Adrenal gland (tissue), 12 donors: Measurements from ENCODE around the gene SERPINA9. TPM values are rescaled to one million over a fixed set of nuclear protein-coding genes. Genes with fewer than 3 reads are reported as not detected.

Experiments used
- DNase-seq, 7 donors: peaks; one replicate each; pipeline ENCODE4 v3.0.0-alpha.2; 2019 to 2020
- H3K27ac ChIP-seq, 5 donors: fragments of 200-600 bp; sonication (generic) in 4 of 5; 1 replicate in 3 of 5; 2 replicates in 2 of 5; pipeline versions ENCODE4 v1.5.1 to v1.8.0; 2016 to 2020; ENCODE audit warnings: mild to moderate bottlenecking in 1 of 5
- H3K27me3 ChIP-seq: fragments of 200-600 bp; 2 replicates; pipeline ENCODE4 v1.8.0; 2021
- H3K36me3 ChIP-seq, 2 donors: fragments of 200-600 bp; replicated peaks in 1 of 2; 1 replicate in 1 of 2; 2 replicates in 1 of 2; pipeline versions ENCODE4 v1.5.1 to v1.8.0; 2018 to 2022
- H3K4me1 ChIP-seq, 2 donors: fragments of 200-600 bp; replicated peaks in 1 of 2; 1 replicate in 1 of 2; 2 replicates in 1 of 2; pipeline versions ENCODE4 v1.5.1 to v1.8.0; 2018 to 2021
- H3K4me3 ChIP-seq, 4 donors: fragments of 200-600 bp; sonication (generic) in 3 of 4; one replicate each; pipeline ENCODE4 v1.5.1; 2016 to 2018
- H3K9me3 ChIP-seq, 3 donors: fragments of 200-600 bp; sonication (generic) in 1 of 3; replicated peaks in 1 of 3; 1 replicate in 2 of 3; 2 replicates in 1 of 3; pipeline versions ENCODE4 v1.5.1 to v1.8.0; 2016 to 2021
- CTCF ChIP-seq, 6 experiments: fragments of 450-650 bp in 4 of 6; fragments of 200-600 bp in 2 of 6; sonication (generic) in 1 of 6; IDR thresholded peaks; 1 replicate in 5 of 6; 2 replicates in 1 of 6; pipeline versions ENCODE4 v1.5.1 to v1.8.0; 2016 to 2021; ENCODE audit warnings: antibody characterized with exemption in 6 of 6, mild to moderate bottlenecking in 2 of 6, moderate library complexity in 1 of 6
- POLR2A ChIP-seq, 2 donors: fragments of 450-650 bp; IDR thresholded peaks; one replicate each; pipeline ENCODE4 v1.6.1; 2017; ENCODE audit warnings: antibody characterized with exemption in 2 of 2, mild to moderate bottlenecking in 2 of 2, moderate library complexity in 1 of 2
- WGBS, 4 donors: extraction: QIAGEN DNeasy Blood & Tissue Kit in 2 of 4; methylation state at CpG; one replicate each; pipeline versions ENCODE4 v1.1.5 to v1.1.7; 2013 to 2017; 5-methylcytosine and 5-hydroxymethylcytosine counted together
- intact Hi-C, 2 donors: fragments of 100-400 bp; cut with DNase I; formaldehyde crosslinking; loops; one replicate each; pipeline versions ENCODE4 v1.14.1 to v1.15.0; 2022 to 2023
- polyA plus RNA-seq, 3 donors: library from polyadenylated mRNA; stranded (reverse); fragments of 200-250 nt in 2 of 3; fragments of 350-450 nt in 1 of 3; fragmentation: Illumina TruSeq in 1 of 3; extraction: RNeasy Lipid Tissue Mini Kit (QIAGEN cat#74804) in 1 of 3; gene quantifications; one replicate each; pipeline ENCODE4 v1.2.3, GENCODE V29; 2013 to 2014
- total RNA-seq, 9 donors: library from RNA; depleted of rRNA in 4 of 9; stranded (reverse); fragments of >200 nt in 4 of 9; fragments of 120-200 nt in 1 of 9; fragmentation: NEBNext Ultra II Directional in 1 of 9; extraction: Animal tissue kit (Norgen Biotek cat#: 25700) in 1 of 9; gene quantifications; one replicate each; pipeline versions ENCODE4 v1.1.0 to v1.2.4, GENCODE V29; 2013 to 2023
- donor health status: healthy with polysubstance abuse.
- donor health status: Bipolar disorder and iron deficiency.
- donor health status: DM: yes; HTN: yes; CAD: no.
- donor health status: DM: no; HTN: no; CAD: no.
- donor health status: DM: no; HTN: no; CAD: no.
- donor health status: DM: yes; HTN: yes; CAD: no.

SERPINA9 gene
- total and polyA plus RNA-seq, 12 donors = not detected

DNA sequence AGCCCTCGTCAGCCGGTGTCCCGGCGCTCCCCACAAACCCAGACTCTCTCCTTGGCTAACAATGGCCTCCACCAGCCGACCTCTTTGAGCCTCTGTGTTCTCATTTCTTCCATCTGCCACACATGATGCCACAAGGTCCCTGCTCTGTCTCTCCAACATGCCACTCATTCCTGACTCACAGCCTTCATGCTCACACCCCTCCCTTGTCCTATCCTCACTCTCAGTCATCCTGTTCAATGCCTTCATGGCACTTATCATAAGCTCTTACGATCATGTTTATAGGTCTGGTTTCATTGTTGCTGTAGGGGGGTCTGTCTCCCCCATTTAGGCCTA lies 13.8 kb downstream of the SERPINA9 start:
- no peak overlapping the region for H3K4me3 ChIP-seq
- DNase-seq = no peak
- WGBS, 4 donors = 81 to 90% (median 88%) methylated on average over 6 of the region's 6 CpGs
- no peaks in the 10 kb centered on the region for H3K36me3 ChIP-seq
- H3K9me3 ChIP-seq = no peaks in the 10 kb centered on the region
- intact Hi-C loops = no loop called here
- TF ChIP-seq CTCF (IDR thresholded peaks at IDR 0.05) (no peak), POLR2A (IDR thresholded peaks at IDR 0.05) (no peak)
- H3K27me3 ChIP-seq = no peaks in the 10 kb centered on the region
- H3K27ac ChIP-seq = no peak overlapping the region
- H3K4me1 ChIP-seq = no peaks in the 10 kb centered on the region

DNA sequence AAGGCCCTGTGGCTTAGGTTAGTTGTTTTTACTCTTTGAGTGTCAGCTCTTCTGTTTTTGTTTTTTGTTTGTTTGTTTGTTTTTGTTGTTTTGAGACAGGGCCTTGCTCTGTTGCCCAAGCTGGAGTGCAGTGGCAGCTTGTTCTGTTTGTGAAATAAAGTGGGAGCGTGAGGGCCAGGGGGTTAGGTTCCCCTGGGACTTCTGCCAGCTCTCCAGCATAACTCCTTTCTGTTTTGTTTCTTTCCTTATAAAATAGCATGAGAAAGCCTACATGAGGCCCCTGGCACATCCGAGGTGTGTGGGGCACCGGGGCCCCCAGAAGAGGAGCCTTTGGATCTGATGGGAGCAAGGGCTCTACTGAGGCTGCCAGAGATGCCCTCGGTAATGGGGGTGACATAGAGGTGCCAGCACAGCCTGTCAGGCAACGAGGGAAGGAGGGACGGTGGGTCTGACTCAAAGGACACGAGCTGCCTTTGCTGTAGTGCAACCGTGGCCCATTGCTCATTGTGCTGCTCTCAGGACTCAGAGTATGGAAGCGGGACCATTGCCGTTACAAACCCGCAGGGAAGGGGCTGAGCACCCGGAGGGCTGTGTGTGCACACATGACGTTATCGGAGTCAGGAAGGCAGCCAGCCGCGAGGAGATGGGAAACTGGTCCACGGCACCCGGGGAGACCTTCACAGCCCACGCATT lies 14.3 kb downstream of the SERPINA9 start:
- Histone ChIP-seq H3K4me1 (no peaks in the 10 kb centered on the region), H3K27ac (no peak overlapping the region)
- intact Hi-C loops = no loop called here

GRCh38 chr14:94460631-94461416 lies 15.2 kb downstream of the SERPINA9 start:
- no peaks in the 10 kb centered on the region for H3K27me3 ChIP-seq
- no peak overlapping the region for H3K27ac ChIP-seq
- intact Hi-C loops = no loop called here
- peak in 1 of 7 donors; percentile 10 for DNase-seq
- no peaks in the 10 kb centered on the region for H3K9me3 ChIP-seq
- no peak for TF ChIP-seq POLR2A (IDR thresholded peaks at IDR 0.05)
- no peak for TF ChIP-seq CTCF (IDR thresholded peaks at IDR 0.05)
- H3K36me3 ChIP-seq = no peaks in the 10 kb centered on the region
- 61 to 69% (median 67%) methylated on average over 8 of the region's 8 CpGs for WGBS, 4 donors
- H3K4me1 ChIP-seq = no peaks in the 10 kb centered on the region
- no peak overlapping the region for H3K4me3 ChIP-seq

More for the DNA sequence above, 14.3 kb downstream of the SERPINA9 start:
- Histone ChIP-seq H3K27me3 (no peaks in the 10 kb centered on the region), H3K36me3 (no peaks in the 10 kb centered on the region), H3K4me3 (no peak overlapping the region), H3K9me3 (no peaks in the 10 kb centered on the region)
- peak in 1 of 7 donors; percentile 17 for DNase-seq
- TF ChIP-seq POLR2A (IDR thresholded peaks at IDR 0.05) (no peak), CTCF (IDR thresholded peaks at IDR 0.05) (no peak)
- WGBS, 4 donors = 72 to 89% (median 83%) methylated on average over 14 to 19 of the region's 19 CpGs

DNA sequence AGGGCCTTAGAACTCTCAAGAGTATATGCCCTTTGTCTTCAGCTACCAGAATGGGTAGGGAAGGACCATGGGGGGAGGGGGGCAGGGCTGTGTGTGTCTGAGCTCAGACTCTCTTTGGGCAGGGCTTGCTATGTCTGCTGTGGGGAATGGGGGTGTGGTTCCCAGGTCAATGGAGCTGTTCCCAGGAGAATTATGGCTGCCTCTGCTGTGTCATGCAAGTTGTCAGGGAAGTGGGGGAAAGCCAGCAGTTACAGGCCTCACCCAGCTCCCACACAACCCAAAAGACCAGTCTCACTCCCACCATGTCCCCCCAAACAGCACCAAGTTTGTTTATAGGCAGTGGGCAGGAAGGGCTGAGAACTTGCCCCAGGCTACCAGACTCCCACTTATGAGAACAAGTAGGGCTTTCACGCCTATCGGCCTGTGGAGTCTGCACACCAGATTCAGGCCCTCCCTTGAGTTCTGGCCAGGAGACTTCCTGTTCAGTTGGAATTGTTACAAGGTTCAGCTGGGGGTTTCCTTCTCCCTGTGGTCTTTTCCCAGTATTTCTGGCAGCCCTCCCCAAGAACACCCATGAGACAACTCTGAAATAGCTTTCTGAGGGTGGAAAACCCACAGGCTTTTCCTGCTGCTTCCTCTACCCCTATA lies 17.3 kb downstream of the SERPINA9 start:
- WGBS, 4 donors = 71 to 82% (median 72%) methylated on average over 2 of the region's 2 CpGs; no CpG with 5 or more reads in 1 of the 4 donors
- peak in 1 of 7 donors; percentile 35 for DNase-seq
- H3K4me3 ChIP-seq = no peak overlapping the region
- no peaks in the 10 kb centered on the region for H3K36me3 ChIP-seq
- no peak overlapping the region for H3K27ac ChIP-seq
- TF ChIP-seq CTCF (IDR thresholded peaks at IDR 0.05) (no peak), POLR2A (IDR thresholded peaks at IDR 0.05) (no peak)
- intact Hi-C loops = no loop called here
- H3K9me3 ChIP-seq = no peaks in the 10 kb centered on the region
- H3K4me1 ChIP-seq = no peaks in the 10 kb centered on the region
- H3K27me3 ChIP-seq = no peaks in the 10 kb centered on the region
